Ectodermal cell (in vitro differentiated cells): ENCODE measurements around the gene SDCCAG8.

Source experiments
- H3K27ac ChIP-seq: 2 replicates; pipeline ENCODE4 v1.7.0; 2013; ENCODE audit warnings: mild to moderate bottlenecking, low read depth, low read length; ENCODE audit not compliant: insufficient read depth, poor library complexity, severe bottlenecking
- H3K27me3 ChIP-seq: 2 replicates; pipeline ENCODE4 v1.7.0; 2013; ENCODE audit warnings: mild to moderate bottlenecking, low read length; ENCODE audit not compliant: insufficient read depth, control insufficient read depth, poor library complexity, severe bottlenecking
- H3K36me3 ChIP-seq: one replicate; pipeline ENCODE4 v1.7.0; 2013; ENCODE audit warnings: low read length; ENCODE audit not compliant: control insufficient read depth, insufficient read depth
- H3K4me1 ChIP-seq: one replicate; pipeline ENCODE4 v1.7.0; 2013; ENCODE audit warnings: low read length; ENCODE audit not compliant: control insufficient read depth, insufficient read depth
- H3K4me3 ChIP-seq: 2 replicates; pipeline ENCODE4 v1.7.0; 2013; ENCODE audit warnings: low read depth, low read length, control low read depth; ENCODE audit not compliant: insufficient read depth
- H3K9me3 ChIP-seq: 2 replicates; pipeline ENCODE4 v1.7.0; 2013; ENCODE audit warnings: mild to moderate bottlenecking, low read length, moderate library complexity; ENCODE audit not compliant: control insufficient read depth
- WGBS, 2 experiments: methylation state at CpG; one replicate each; pipeline ENCODE4 v1.1.7; 2013; ENCODE audit warnings: missing lambda C conversion rate in 2 of 2; 5-methylcytosine and 5-hydroxymethylcytosine counted together

SDCCAG8 gene

DNA sequence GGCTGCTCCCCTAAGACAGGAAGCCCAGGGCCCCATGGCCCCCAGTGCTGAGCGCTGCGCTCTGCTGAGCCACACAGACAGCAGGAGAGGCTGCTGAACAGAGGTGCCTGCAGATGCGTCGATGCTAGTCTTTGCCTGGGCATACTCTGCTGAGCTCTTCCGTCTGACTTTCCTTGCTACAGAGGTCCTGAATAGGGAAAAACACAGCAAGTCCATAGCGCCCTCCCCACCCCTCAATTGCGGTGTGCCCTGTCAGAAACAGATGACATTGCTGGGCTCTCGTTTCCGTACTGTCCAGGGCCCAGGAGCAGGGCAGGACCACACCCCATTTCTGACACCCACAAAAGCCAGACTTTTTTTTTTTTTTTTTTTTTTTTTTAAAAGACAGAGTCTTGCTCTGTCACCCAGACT is 252.5 kb downstream of the SDCCAG8 start:
- Histone ChIP-seq H3K4me1 (peaks cover 10% of the 10 kb centered on the region), H3K27me3 (no peaks in the 10 kb centered on the region), H3K36me3 (no peaks in the 10 kb centered on the region), H3K27ac (no peak overlapping the region), H3K9me3 (no peaks in the 10 kb centered on the region), H3K4me3 (no peak overlapping the region)
- 85 to 92% methylated on average over 9 of the region's 9 CpGs for WGBS, 2 experiments

GRCh38 chr1:243508943-243509342 is 253.1 kb downstream of the SDCCAG8 start:
- Histone ChIP-seq H3K4me1 (peaks cover 10% of the 10 kb centered on the region), H3K27ac (no peak overlapping the region), H3K36me3 (no peaks in the 10 kb centered on the region), H3K27me3 (no peaks in the 10 kb centered on the region), H3K9me3 (no peaks in the 10 kb centered on the region), H3K4me3 (no peak overlapping the region)
- WGBS, 2 experiments = 89 to 98% methylated on average over 1 of the region's 1 CpG

GRCh38 chr1:243510928-243511327 is 255.1 kb downstream of the SDCCAG8 start:
- H3K9me3 ChIP-seq = no peaks in the 10 kb centered on the region
- no peak overlapping the region for H3K4me3 ChIP-seq
- H3K4me1 ChIP-seq = peaks cover 10% of the 10 kb centered on the region
- H3K27me3 ChIP-seq = no peaks in the 10 kb centered on the region
- 92 to 97% methylated on average over 3 of the region's 3 CpGs for WGBS, 2 experiments
- H3K27ac ChIP-seq = no peak overlapping the region
- H3K36me3 ChIP-seq = no peaks in the 10 kb centered on the region

DNA sequence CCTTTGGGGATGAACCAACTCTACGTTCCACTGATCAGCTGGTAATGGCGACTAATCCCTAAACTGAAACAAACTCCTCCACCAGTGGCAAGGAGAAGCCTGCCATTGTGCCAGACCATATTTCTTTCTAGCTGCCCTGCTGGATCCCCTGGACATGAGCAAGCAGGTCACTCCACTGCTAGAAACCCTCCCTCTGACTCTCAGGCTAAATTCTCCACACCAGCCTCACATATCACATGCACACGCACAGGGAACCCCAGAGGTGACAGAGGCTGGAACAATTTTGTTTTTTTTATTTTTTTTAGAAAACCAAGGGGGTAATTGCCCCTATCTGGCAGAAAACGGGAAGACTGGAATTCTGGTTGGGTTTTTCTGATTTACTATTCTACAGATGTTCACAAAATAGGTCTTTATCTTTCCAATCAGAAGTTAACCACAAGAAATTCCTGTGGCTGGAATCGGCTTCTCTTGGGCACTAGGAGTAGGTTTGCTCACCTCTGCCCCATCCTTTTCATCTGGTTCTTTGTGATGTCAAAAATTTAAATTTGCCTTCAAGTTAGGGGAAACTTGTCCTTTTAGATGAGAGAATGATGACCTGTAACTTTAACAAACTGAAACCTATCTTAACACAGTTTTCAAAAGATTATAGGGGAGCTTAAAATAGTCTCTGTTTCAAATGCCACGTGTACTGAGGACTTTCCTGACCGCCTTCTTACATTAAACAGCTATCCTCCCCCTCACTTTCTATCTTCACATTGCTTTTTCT is 258.1 kb downstream of the SDCCAG8 start:
- Histone ChIP-seq H3K4me3 (no peak overlapping the region), H3K36me3 (no peaks in the 10 kb centered on the region), H3K27me3 (no peaks in the 10 kb centered on the region), H3K4me1 (no peaks in the 10 kb centered on the region), H3K27ac (no peak overlapping the region), H3K9me3 (no peaks in the 10 kb centered on the region)
- WGBS, 2 experiments = 88 to 89% methylated on average over 7 of the region's 7 CpGs

DNA sequence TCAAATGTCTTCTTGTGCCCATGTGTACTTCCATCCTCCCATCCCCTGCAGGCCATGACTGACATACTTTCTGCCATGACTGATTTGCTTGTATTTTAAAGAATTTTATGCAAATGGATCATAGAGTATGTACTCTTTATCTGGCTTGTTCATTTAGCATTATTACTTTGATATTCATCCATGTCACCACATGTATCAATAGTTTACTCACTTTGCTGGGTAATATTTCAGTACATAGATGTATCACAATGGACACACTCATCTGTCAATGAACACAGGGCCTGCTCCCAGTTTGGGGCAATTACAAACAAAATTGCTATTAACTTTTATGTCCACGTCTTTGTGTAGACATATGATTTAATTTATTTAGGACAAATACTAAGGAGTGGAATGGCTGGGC is 259.1 kb downstream of the SDCCAG8 start:
- H3K4me3 ChIP-seq = no peak overlapping the region
- no peaks in the 10 kb centered on the region for H3K4me1 ChIP-seq
- H3K27ac ChIP-seq = no peak overlapping the region
- H3K36me3 ChIP-seq = no peaks in the 10 kb centered on the region
- WGBS, 2 experiments = no CpG with 5 or more reads among the region's 1 CpG
- H3K27me3 ChIP-seq = no peaks in the 10 kb centered on the region
- no peaks in the 10 kb centered on the region for H3K9me3 ChIP-seq

DNA sequence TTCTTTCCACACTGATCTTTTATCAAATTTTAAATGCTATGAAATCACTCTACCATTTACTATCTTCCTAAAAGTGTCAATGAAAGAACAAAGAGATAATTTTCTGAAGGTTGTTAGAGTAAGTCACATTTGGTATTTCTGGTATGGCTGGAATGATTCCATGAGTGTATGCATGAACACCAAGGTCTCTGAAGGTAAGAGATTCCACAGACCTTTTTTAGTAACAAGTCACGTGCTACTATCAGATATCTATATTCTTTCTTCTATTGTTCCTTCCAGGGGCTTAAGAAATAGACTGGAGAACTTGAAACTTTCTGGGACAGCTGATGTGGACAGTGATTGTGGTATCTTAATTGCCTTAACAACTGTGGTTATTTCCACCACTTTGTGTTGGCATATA is 265.0 kb downstream of the SDCCAG8 start:
- H3K9me3 ChIP-seq = no peaks in the 10 kb centered on the region
- no peaks in the 10 kb centered on the region for H3K36me3 ChIP-seq
- H3K4me3 ChIP-seq = no peak overlapping the region
- H3K27ac ChIP-seq = no peak overlapping the region
- no peaks in the 10 kb centered on the region for H3K4me1 ChIP-seq
- no peaks in the 10 kb centered on the region for H3K27me3 ChIP-seq
- WGBS, 2 experiments = 100% methylated on average over 1 of the region's 1 CpG

GRCh38 chr1:243523766-243524165 is 267.9 kb downstream of the SDCCAG8 start:
- H3K27ac ChIP-seq = no peak overlapping the region
- H3K4me3 ChIP-seq = no peak overlapping the region
- WGBS, 2 experiments = 94 to 96% methylated on average over 5 of the region's 5 CpGs
- H3K27me3 ChIP-seq = no peaks in the 10 kb centered on the region
- no peaks in the 10 kb centered on the region for H3K9me3 ChIP-seq
- H3K36me3 ChIP-seq = no peaks in the 10 kb centered on the region
- H3K4me1 ChIP-seq = no peaks in the 10 kb centered on the region

GRCh38 chr1:243525085-243525487 is 269.2 kb downstream of the SDCCAG8 start:
- H3K27ac ChIP-seq = no peak overlapping the region

DNA sequence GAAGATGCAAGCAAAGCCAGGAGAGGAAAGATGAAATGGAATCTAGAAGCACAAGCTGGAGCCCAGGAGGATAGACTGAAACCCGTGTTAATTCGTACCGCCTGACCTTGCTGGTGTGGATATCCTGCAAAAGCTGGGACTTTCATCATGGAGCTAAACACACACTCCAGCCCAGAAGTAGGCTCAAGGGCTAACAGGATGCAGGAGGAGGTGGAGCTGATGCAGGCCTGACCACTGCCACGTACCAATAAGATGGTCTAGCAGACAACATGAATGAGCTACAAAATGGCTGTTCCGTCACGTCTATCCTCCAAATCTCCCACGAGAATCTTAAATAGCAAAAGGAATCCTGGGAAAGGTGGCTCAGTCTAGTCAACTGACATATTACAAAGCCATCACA is 270.3 kb downstream of the SDCCAG8 start:
- 94 to 97% methylated on average over 7 of the region's 7 CpGs for WGBS, 2 experiments
- no peaks in the 10 kb centered on the region for H3K4me1 ChIP-seq
- H3K36me3 ChIP-seq = no peaks in the 10 kb centered on the region
- no peak overlapping the region for H3K27ac ChIP-seq
- no peaks in the 10 kb centered on the region for H3K9me3 ChIP-seq
- H3K27me3 ChIP-seq = no peaks in the 10 kb centered on the region
- H3K4me3 ChIP-seq = no peak overlapping the region

More at GRCh38 chr1:243525085-243525487, 269.2 kb downstream of the SDCCAG8 start:
- H3K36me3 ChIP-seq = no peaks in the 10 kb centered on the region
- H3K4me1 ChIP-seq = no peaks in the 10 kb centered on the region
- no peak overlapping the region for H3K4me3 ChIP-seq
- no peaks in the 10 kb centered on the region for H3K27me3 ChIP-seq
- H3K9me3 ChIP-seq = no peaks in the 10 kb centered on the region
- 90 to 93% methylated on average over 2 of the region's 2 CpGs for WGBS, 2 experiments

DNA sequence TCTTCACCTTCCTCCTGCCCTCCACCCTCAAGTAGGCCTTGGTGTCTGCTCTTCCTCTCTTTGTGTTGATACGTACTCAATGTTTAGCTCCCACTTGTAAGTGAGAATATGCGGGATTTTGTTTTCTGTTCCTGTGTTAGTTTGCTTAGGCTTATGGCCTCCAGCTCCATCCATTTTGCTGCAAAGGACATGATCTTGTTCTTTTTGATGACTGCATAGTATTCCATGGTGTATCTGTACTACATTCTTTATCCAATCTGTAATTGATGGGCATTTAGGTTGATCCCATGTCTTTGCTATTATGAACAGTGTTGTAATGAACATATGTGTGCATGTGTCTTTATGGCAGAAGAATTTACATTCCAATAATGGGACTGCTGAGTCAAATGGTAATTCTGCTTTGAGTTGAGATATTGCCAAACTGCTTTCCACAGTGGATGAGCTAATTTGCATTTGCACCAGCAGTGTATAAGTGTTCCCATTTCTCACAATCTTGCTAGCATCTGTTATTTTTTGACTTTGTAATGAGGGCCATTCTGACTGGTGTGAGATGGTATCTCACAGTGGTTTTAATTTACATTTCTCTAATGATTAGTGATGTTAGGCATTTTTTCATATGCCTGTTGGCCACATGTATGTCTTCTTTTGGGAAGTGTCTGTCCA is 272.7 kb downstream of the SDCCAG8 start:
- H3K9me3 ChIP-seq = no peaks in the 10 kb centered on the region
- WGBS, 2 experiments = 80 to 100% methylated on average over 2 of the region's 2 CpGs
- H3K4me3 ChIP-seq = no peak overlapping the region
- H3K4me1 ChIP-seq = no peaks in the 10 kb centered on the region
- no peaks in the 10 kb centered on the region for H3K36me3 ChIP-seq
- no peak overlapping the region for H3K27ac ChIP-seq
- H3K27me3 ChIP-seq = no peaks in the 10 kb centered on the region
